Caco-2 (cell line): ENCODE results near the gene ZFR2. TPM values are rescaled to one million over a fixed set of nuclear protein-coding genes. Genes with fewer than 3 reads are reported as not detected.
"Not testable (repeated sequence)": the region's sequence is repeated elsewhere in the genome, so short reads cannot be mapped to it uniquely, and the experiment has no call there.

Experiments
- BruUV-seq: library from RNA; stranded (reverse); fragments of 400-500 nt; replicated peaks from 2 replicates; lab custom pipeline; 2021; lab: Mats Ljungman, UMichigan
- CTCF ChIA-PET: fragments of 300-600 bp; sonication (Branson Sonifier 250); formaldehyde crosslinking; loops from one replicate; lab custom pipeline; 2022; ENCODE audit warnings: antibody characterized with exemption; lab: Charles Lee
- POLR2A ChIA-PET: fragments of 300-600 bp; sonication (Branson Sonifier 250); formaldehyde crosslinking; loops from one replicate; lab custom pipeline; 2022; ENCODE audit warnings: antibody characterized with exemption; lab: Charles Lee
- DNase-seq, 2 experiments: peaks; one replicate each; pipeline versions ENCODE4 v3.0.0 to v3.0.0-alpha.2; 2020 to 2022
- H3K27me3 ChIP-seq: replicated peaks from 2 replicates; pipeline ENCODE4 v1.6.0; 2011; ENCODE audit warnings: low read length; ENCODE audit not compliant: control insufficient read depth, insufficient read depth
- H3K36me3 ChIP-seq: 2 replicates; pipeline ENCODE4 v1.5.1; 2011; ENCODE audit warnings: low read length; ENCODE audit not compliant: control insufficient read depth, insufficient read depth
- H3K4me1 ChIP-seq: fragments of 250-450 bp; sonication (Bioruptor Pico); 2 replicates; pipeline ENCODE4 v1.5.1; 2020; ENCODE audit warnings: mild to moderate bottlenecking
- H3K4me3 ChIP-seq: 2 replicates; pipeline ENCODE4 v1.5.1; 2011; ENCODE audit warnings: low read depth, mild to moderate bottlenecking, control low read depth, low read length
- H3K9me3 ChIP-seq: fragments of 250-450 bp; sonication (Bioruptor Pico); 2 replicates; pipeline ENCODE4 v1.5.1; 2020; ENCODE audit warnings: mild to moderate bottlenecking, moderate library complexity
- H3K27ac Mint-ChIP-seq: one replicate; pipeline ENCODE4 v1.8.0; 2022; ENCODE audit warnings: mixed read lengths; ENCODE audit not compliant: unreplicated experiment
- H3K27me3 Mint-ChIP-seq: one replicate; pipeline ENCODE4 v1.8.0; 2022; ENCODE audit warnings: mixed read lengths; ENCODE audit not compliant: insufficient read depth, unreplicated experiment
- H3K36me3 Mint-ChIP-seq: one replicate; pipeline ENCODE4 v1.8.0; 2022; ENCODE audit warnings: mild to moderate bottlenecking, mixed read lengths; ENCODE audit not compliant: insufficient read depth, unreplicated experiment
- H3K4me1 Mint-ChIP-seq: one replicate; pipeline ENCODE4 v1.8.0; 2022; ENCODE audit warnings: low read depth, mixed read lengths; ENCODE audit not compliant: unreplicated experiment
- H3K4me3 Mint-ChIP-seq: one replicate; pipeline ENCODE4 v1.8.0; 2022; ENCODE audit warnings: mild to moderate bottlenecking, moderate library complexity, mixed read lengths; ENCODE audit not compliant: unreplicated experiment
- H3K9me3 Mint-ChIP-seq: one replicate; pipeline ENCODE4 v1.8.0; 2022; ENCODE audit warnings: mixed read lengths; ENCODE audit not compliant: unreplicated experiment
- intact Hi-C: fragments of 100-400 bp; cut with micrococcal nuclease; formaldehyde crosslinking; loops from one replicate; pipeline ENCODE4 v1.10.0; 2022; ENCODE audit not compliant: unreplicated experiment
- total RNA-seq: library from RNA; stranded (reverse); gene quantifications from 2 replicates; pipeline ENCODE4 v1.2.3, GENCODE V29; 2022
- TF ChIP-seq, protein P1 (sequence below), 2 experiments: fragments of 200-600 bp in 1 of 2; IDR thresholded peaks; 1 replicate in 1 of 2; 2 replicates in 1 of 2; pipeline versions ENCODE4 v1.5.1 to v1.8.0; 2011 to 2022; ENCODE audit warnings: antibody characterized with exemption in 1 of 2, control low read depth in 1 of 2, inconsistent platforms in 1 of 2, low read depth in 1 of 2, low read length in 1 of 2, mild to moderate bottlenecking in 1 of 2, moderate library complexity in 1 of 2; ENCODE audit not compliant: insufficient read depth in 1 of 2, severe bottlenecking in 1 of 2, unreplicated experiment in 1 of 2

The ZFR2 gene
- total RNA-seq, 1 experiment from 2014 or later, result not detected

DNA sequence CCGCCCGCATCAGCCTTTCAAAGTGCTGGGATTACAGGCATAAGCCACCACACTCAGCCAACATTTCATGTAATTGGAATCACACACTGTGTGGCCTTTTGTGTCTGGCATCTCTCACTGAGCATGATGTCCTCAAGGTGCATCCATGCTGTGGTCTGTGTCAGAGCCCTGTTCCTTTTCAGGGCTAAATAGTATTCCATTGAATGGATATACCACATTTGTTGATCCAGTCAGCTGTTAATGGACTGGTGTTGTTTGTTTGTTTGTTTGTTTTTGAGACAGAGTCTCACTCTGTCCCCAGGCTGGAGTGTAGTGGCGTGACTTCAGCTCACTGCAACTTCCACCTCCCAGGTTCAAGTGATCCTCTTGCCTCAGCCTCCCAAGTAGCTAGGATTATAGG lies 29.6 kb upstream of the ZFR2 start:
- DNase-seq, result no peak
- no peak overlapping the region for H3K27ac Mint-ChIP-seq
- H3K27me3 Mint-ChIP-seq, result no peaks in the 10 kb centered on the region
- H3K36me3 ChIP-seq, result no peaks in the 10 kb centered on the region
- 0 out of 2 replicates have a peak, but pooled peaks cover 6% of the 10 kb centered on the region for H3K9me3 ChIP-seq
- ChIA-PET CTCF (no interaction called here), POLR2A (interaction anchor here (0.7 kb wide), 1 partner anchor 1730 kb away, joined by 13 read pairs; no protein-coding TSS in a partner anchor)
- BruUV-seq, result no TSS peak
- intact Hi-C loops, result no loop called here
- H3K9me3 Mint-ChIP-seq, result no peaks in the 10 kb centered on the region
- H3K27me3 ChIP-seq, result no peaks in the 10 kb centered on the region
- no peaks in the 10 kb centered on the region for H3K4me1 ChIP-seq
- H3K36me3 Mint-ChIP-seq, result no peaks in the 10 kb centered on the region
- no peaks in the 10 kb centered on the region for H3K4me1 Mint-ChIP-seq
- no peak overlapping the region for H3K4me3 Mint-ChIP-seq
- TF ChIP-seq, protein P1, sequence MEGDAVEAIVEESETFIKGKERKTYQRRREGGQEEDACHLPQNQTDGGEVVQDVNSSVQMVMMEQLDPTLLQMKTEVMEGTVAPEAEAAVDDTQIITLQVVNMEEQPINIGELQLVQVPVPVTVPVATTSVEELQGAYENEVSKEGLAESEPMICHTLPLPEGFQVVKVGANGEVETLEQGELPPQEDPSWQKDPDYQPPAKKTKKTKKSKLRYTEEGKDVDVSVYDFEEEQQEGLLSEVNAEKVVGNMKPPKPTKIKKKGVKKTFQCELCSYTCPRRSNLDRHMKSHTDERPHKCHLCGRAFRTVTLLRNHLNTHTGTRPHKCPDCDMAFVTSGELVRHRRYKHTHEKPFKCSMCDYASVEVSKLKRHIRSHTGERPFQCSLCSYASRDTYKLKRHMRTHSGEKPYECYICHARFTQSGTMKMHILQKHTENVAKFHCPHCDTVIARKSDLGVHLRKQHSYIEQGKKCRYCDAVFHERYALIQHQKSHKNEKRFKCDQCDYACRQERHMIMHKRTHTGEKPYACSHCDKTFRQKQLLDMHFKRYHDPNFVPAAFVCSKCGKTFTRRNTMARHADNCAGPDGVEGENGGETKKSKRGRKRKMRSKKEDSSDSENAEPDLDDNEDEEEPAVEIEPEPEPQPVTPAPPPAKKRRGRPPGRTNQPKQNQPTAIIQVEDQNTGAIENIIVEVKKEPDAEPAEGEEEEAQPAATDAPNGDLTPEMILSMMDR (IDR thresholded peaks at IDR 0.05; ENCODE audit: insufficient read depth in 1 of 2, low read depth in 1 of 2, low read length in 1 of 2, severe bottlenecking in 1 of 2, unreplicated experiment in 1 of 2), result no peak
- no peak overlapping the region for H3K4me3 ChIP-seq

DNA sequence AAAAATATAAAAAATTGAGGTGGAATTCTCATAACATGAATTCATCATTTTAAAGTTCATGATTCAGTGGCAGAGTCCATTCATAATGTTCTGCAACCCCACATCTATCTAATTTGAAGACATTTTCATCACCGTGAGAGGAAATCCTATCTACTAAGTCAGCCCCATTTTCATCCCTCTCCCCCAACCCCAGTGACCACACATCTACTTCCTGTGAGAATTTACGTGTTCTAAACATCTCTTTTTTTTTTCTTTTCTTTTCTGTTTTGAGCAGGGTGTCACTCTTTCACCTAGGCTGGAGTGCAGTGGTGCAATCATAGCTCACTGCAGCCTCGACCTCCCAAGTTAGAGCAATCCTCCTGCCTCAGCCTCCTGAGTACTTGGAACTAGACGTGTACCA lies 29.1 kb upstream of the ZFR2 start:
- Mint-ChIP-seq H3K36me3 (no peaks in the 10 kb centered on the region), H3K9me3 (no peaks in the 10 kb centered on the region), H3K27ac (no peak overlapping the region), H3K4me3 (no peak overlapping the region), H3K27me3 (no peaks in the 10 kb centered on the region), H3K4me1 (no peaks in the 10 kb centered on the region)
- CTCF ChIA-PET, result no interaction called here
- no peak for DNase-seq
- intact Hi-C loops, result no loop called here
- BruUV-seq, result no TSS peak
- Histone ChIP-seq H3K9me3 (0 out of 2 replicates have a peak, but pooled peaks cover 6% of the 10 kb centered on the region), H3K4me3 (no peak overlapping the region), H3K36me3 (no peaks in the 10 kb centered on the region), H3K27me3 (no peaks in the 10 kb centered on the region), H3K4me1 (no peaks in the 10 kb centered on the region)
- TF ChIP-seq, protein P1 (IDR thresholded peaks at IDR 0.05; ENCODE audit: insufficient read depth in 1 of 2, low read depth in 1 of 2, low read length in 1 of 2, severe bottlenecking in 1 of 2, unreplicated experiment in 1 of 2), result no peak
- POLR2A ChIA-PET, result no interaction called here

DNA sequence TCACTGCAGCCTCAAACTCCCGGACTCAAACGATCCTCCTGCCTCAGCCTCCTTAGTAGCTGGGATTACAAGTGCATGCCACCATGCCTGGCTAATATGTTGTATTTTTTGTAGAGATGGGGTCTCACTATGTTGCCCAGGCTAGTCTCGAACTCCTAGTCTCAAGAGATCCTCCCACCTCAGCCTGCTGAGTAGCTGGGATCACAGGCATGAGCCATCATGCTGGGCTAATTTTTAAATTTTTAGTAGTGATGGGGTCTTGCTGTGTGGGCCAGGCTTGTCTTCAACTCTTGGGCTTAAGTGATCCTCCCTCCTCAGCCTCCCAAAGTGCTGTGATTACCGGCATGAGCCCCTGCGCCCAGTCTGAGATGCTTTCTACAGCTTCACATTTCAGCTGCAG lies 26.9 kb upstream of the ZFR2 start:
- intact Hi-C loops, result no loop called here
- no peak overlapping the region for H3K4me3 Mint-ChIP-seq
- H3K4me3 ChIP-seq, result no peak overlapping the region
- no peak for DNase-seq
- no TSS peak for BruUV-seq
- no peak overlapping the region for H3K27ac Mint-ChIP-seq
- no peaks in the 10 kb centered on the region for H3K36me3 ChIP-seq
- no peaks in the 10 kb centered on the region for H3K9me3 Mint-ChIP-seq
- no peaks in the 10 kb centered on the region for H3K27me3 ChIP-seq
- no peaks in the 10 kb centered on the region for H3K36me3 Mint-ChIP-seq
- H3K4me1 Mint-ChIP-seq, result no peaks in the 10 kb centered on the region
- TF ChIP-seq, protein P1 (IDR thresholded peaks at IDR 0.05; ENCODE audit: insufficient read depth in 1 of 2, low read depth in 1 of 2, low read length in 1 of 2, severe bottlenecking in 1 of 2, unreplicated experiment in 1 of 2), result no peak
- POLR2A ChIA-PET, result no interaction called here
- 0 out of 2 replicates have a peak, but pooled peaks cover 6% of the 10 kb centered on the region for H3K9me3 ChIP-seq
- H3K27me3 Mint-ChIP-seq, result no peaks in the 10 kb centered on the region
- H3K4me1 ChIP-seq, result no peaks in the 10 kb centered on the region
- CTCF ChIA-PET, result interaction anchor here (0.7 kb wide), 1 partner anchor 1179 kb away, joined by 5 read pairs; no protein-coding TSS in a partner anchor

- CTCF ChIA-PET, H3K4me1 ChIP-seq, POLR2A ChIA-PET, H3K4me1 Mint-ChIP-seq, H3K4me3 ChIP-seq, BruUV-seq, DNase-seq, H3K27me3 ChIP-seq, intact Hi-C loops, H3K36me3 ChIP-seq, H3K9me3 ChIP-seq, H3K36me3 Mint-ChIP-seq, H3K27ac Mint-ChIP-seq, H3K4me3 Mint-ChIP-seq, H3K9me3 Mint-ChIP-seq, H3K27me3 Mint-ChIP-seq: not testable (repeated sequence)
Observed at GRCh38 chr19:3894959-3895358, 26.1 kb upstream of the ZFR2 start.
